ENCODE data around the gene SERPIND1.
"Not testable (repeated sequence)": the region's sequence is repeated elsewhere in the genome, so short reads cannot be mapped to it uniquely, and the experiment has no call there.

- not testable (repeated sequence) for TF ChIP-seq CTCF, POLR2A (IDR thresholded peaks at IDR 0.05)
Measured at GRCh38 chr22:20825216-20825615, 51.3 kb downstream of the SERPIND1 start.
